IMR-90 (cell line): ENCODE results near the gene ATP5F1D. TPM values are rescaled to one million over a fixed set of nuclear protein-coding genes. Genes with fewer than 3 reads are reported as not detected.

Experiments
- ATAC-seq: fragments of 200-7000 bp; cut with Tn5 transposase; 2 replicates; pipeline ENCODE4 v1.9.1; 2020; ENCODE audit warnings: low read depth, mild to moderate bottlenecking, moderate library complexity
- BruUV-seq: library from RNA; stranded (reverse); fragments of 400-500 nt; replicated peaks from 2 replicates; lab custom pipeline; 2021; lab: Mats Ljungman, UMichigan
- CTCF ChIA-PET: fragments of 300-600 bp; formaldehyde crosslinking; extraction: SDS; loops from one replicate; lab custom pipeline; 2021; ENCODE audit warnings: antibody characterized with exemption; lab: Yijun Ruan, JAX
- POLR2A ChIA-PET: fragments of 300-600 bp; sonication (Branson Sonifier 250); formaldehyde crosslinking; loops from one replicate; lab custom pipeline; 2022; ENCODE audit warnings: antibody characterized with exemption; ENCODE audit not compliant: unreplicated experiment; lab: Charles Lee
- DNase-seq: peaks from one replicate; pipeline ENCODE4 v3.0.0; 2013
- H2AFZ ChIP-seq: replicated peaks from 2 replicates; pipeline ENCODE3; 2013; ENCODE audit warnings: low read length, mild to moderate bottlenecking; ENCODE audit not compliant: poor library complexity
- H2AK5ac ChIP-seq: 2 replicates; pipeline ENCODE4 v1.6.1; 2013; ENCODE audit warnings: low read depth, low read length, inconsistent platforms
- H2AK9ac ChIP-seq: replicated peaks from 2 replicates; pipeline ENCODE3; 2013; ENCODE audit warnings: mild to moderate bottlenecking, low read depth, low read length, moderate library complexity; ENCODE audit not compliant: poor library complexity
- H2BK120ac ChIP-seq: 2 replicates; pipeline ENCODE4 v1.6.1; 2013; ENCODE audit warnings: low read depth, low read length, inconsistent platforms
- H2BK15ac ChIP-seq: 3 replicates; pipeline ENCODE4 v1.6.1; 2013; ENCODE audit warnings: low read depth, low read length, inconsistent platforms
- H2BK20ac ChIP-seq: 2 replicates; pipeline ENCODE4 v1.6.1; 2013; ENCODE audit warnings: low read depth, mild to moderate bottlenecking, inconsistent platforms, low read length, moderate library complexity
- H2BK5ac ChIP-seq: 2 replicates; pipeline ENCODE4 v1.6.1; 2013; ENCODE audit warnings: mild to moderate bottlenecking, low read depth, low read length, inconsistent platforms; ENCODE audit not compliant: poor library complexity, severe bottlenecking
- H3K14ac ChIP-seq: replicated peaks from 2 replicates; pipeline ENCODE4 v1.6.1; 2013; ENCODE audit warnings: low read depth, low read length, inconsistent platforms
- H3K18ac ChIP-seq: 2 replicates; pipeline ENCODE4 v1.6.1; 2013; ENCODE audit warnings: low read depth, low read length, control low read depth
- H3K23ac ChIP-seq: 2 replicates; pipeline ENCODE4 v1.6.1; 2013; ENCODE audit warnings: low read depth, low read length, inconsistent platforms
- H3K27ac ChIP-seq: 2 replicates; pipeline ENCODE4 v1.5.1; 2013; ENCODE audit warnings: mild to moderate bottlenecking, control low read depth, low read length; ENCODE audit not compliant: insufficient read depth
- H3K27me3 ChIP-seq: 2 replicates; pipeline ENCODE4 v1.6.1; 2013; ENCODE audit warnings: low read length; ENCODE audit not compliant: control insufficient read depth, insufficient read depth
- H3K36me3 ChIP-seq: 2 replicates; pipeline ENCODE4 v1.6.1; 2013; ENCODE audit warnings: low read length, mixed read lengths; ENCODE audit not compliant: control insufficient read depth, insufficient read depth
- H3K4ac ChIP-seq: 2 replicates; pipeline ENCODE4 v1.6.1; 2013; ENCODE audit warnings: low read depth, low read length, inconsistent platforms
- H3K4me1 ChIP-seq: 2 replicates; pipeline ENCODE4 v1.6.1; 2013; ENCODE audit warnings: low read length, mixed read lengths; ENCODE audit not compliant: control insufficient read depth, insufficient read depth
- H3K4me2 ChIP-seq: 2 replicates; pipeline ENCODE4 v1.6.1; 2013; ENCODE audit warnings: low read depth, mild to moderate bottlenecking, control low read depth, low read length, moderate library complexity
- H3K4me3 ChIP-seq: 2 replicates; pipeline ENCODE4 v1.5.1; 2013; ENCODE audit warnings: low read depth, mild to moderate bottlenecking, control low read depth, low read length, moderate library complexity; ENCODE audit not compliant: insufficient read depth
- H3K56ac ChIP-seq: 2 replicates; pipeline ENCODE4 v1.6.1; 2013; ENCODE audit warnings: low read length, inconsistent platforms; ENCODE audit not compliant: insufficient read depth; ENCODE audit errors: extremely low read depth
- H3K79me1 ChIP-seq, 2 experiments: 2 replicates each; pipeline ENCODE4 v1.6.1; 2013; ENCODE audit warnings: low read length in 2 of 2, inconsistent platforms in 1 of 2, low read depth in 1 of 2
- H3K9ac ChIP-seq: 2 replicates; pipeline ENCODE4 v1.6.1; 2013; ENCODE audit warnings: low read depth, low read length, control low read depth
- H3K9me1 ChIP-seq: 2 replicates; pipeline ENCODE4 v1.6.1; 2013; ENCODE audit warnings: low read length, inconsistent platforms; ENCODE audit not compliant: insufficient read depth
- H3K9me3 ChIP-seq: 2 replicates; pipeline ENCODE4 v1.6.1; 2013; ENCODE audit warnings: low read length; ENCODE audit not compliant: control insufficient read depth, insufficient read depth
- H4K20me1 ChIP-seq: 2 replicates; pipeline ENCODE4 v1.6.1; 2013; ENCODE audit warnings: low read length, inconsistent platforms; ENCODE audit not compliant: insufficient read depth
- H4K5ac ChIP-seq: 2 replicates; pipeline ENCODE4 v1.6.1; 2013; ENCODE audit warnings: mild to moderate bottlenecking, low read depth, low read length, control low read depth
- H4K8ac ChIP-seq, 2 experiments: 2 replicates each; pipeline ENCODE4 v1.6.1; 2013; ENCODE audit warnings: low read depth in 2 of 2, low read length in 2 of 2, control low read depth in 1 of 2, inconsistent platforms in 1 of 2
- H4K91ac ChIP-seq: 2 replicates; pipeline ENCODE4 v1.6.1; 2013; ENCODE audit warnings: low read depth, low read length, inconsistent platforms; ENCODE audit not compliant: insufficient read depth
- BHLHE40 ChIP-seq: fragments of 150-350 bp; IDR thresholded peaks from 2 replicates; pipeline ENCODE4 v1.6.1; 2016; ENCODE audit warnings: mild to moderate bottlenecking, low read depth, low read length
- CEBPB ChIP-seq: IDR thresholded peaks from 2 replicates; pipeline ENCODE4 v1.6.1; 2012; ENCODE audit warnings: low read depth, low read length, improper control_type of control experiment
- CHD1 ChIP-seq: IDR thresholded peaks from 2 replicates; pipeline ENCODE4 v1.6.1; 2012; ENCODE audit warnings: low read depth, low read length, improper control_type of control experiment
- CTCF ChIP-seq: conservative IDR thresholded peaks from 2 replicates; pipeline ENCODE4 v1.5.1; 2012; ENCODE audit warnings: mild to moderate bottlenecking, low read depth, low read length, improper control_type of control experiment
- ELK1 ChIP-seq: fragments of 150-350 bp; IDR thresholded peaks from 2 replicates; pipeline ENCODE4 v1.6.1; 2016; ENCODE audit warnings: low read depth, mild to moderate bottlenecking, low read length, moderate library complexity, borderline replicate concordance
- FOS ChIP-seq: fragments of 150-350 bp; IDR thresholded peaks from 2 replicates; pipeline ENCODE4 v1.6.1; 2016; ENCODE audit warnings: low read depth, low read length
- MAFK ChIP-seq: IDR thresholded peaks from 2 replicates; pipeline ENCODE4 v1.6.1; 2012; ENCODE audit warnings: low read depth, low read length, improper control_type of control experiment
- MAZ ChIP-seq: IDR thresholded peaks from 2 replicates; pipeline ENCODE4 v1.6.1; 2012; ENCODE audit warnings: low read depth, mild to moderate bottlenecking, low read length, improper control_type of control experiment, moderate library complexity, borderline replicate concordance
- MXI1 ChIP-seq: IDR thresholded peaks from 2 replicates; pipeline ENCODE4 v1.6.1; 2012; ENCODE audit warnings: low read depth, mild to moderate bottlenecking, low read length, moderate library complexity, borderline replicate concordance
- NFE2L2 ChIP-seq: fragments of 150-350 bp; IDR thresholded peaks from 2 replicates; pipeline ENCODE4 v1.6.1; 2016; ENCODE audit warnings: low read depth, mild to moderate bottlenecking, low read length
- POLR2A ChIP-seq: IDR thresholded peaks from 2 replicates; pipeline ENCODE4 v1.6.1; 2012; ENCODE audit warnings: mild to moderate bottlenecking, low read depth, low read length
- RFX5 ChIP-seq: IDR thresholded peaks from 2 replicates; pipeline ENCODE4 v1.8.0; 2012; ENCODE audit warnings: low read depth, mild to moderate bottlenecking, low read length, moderate library complexity
- SMC3 ChIP-seq: fragments of 150-350 bp; IDR thresholded peaks from 2 replicates; pipeline ENCODE4 v1.6.1; 2016; ENCODE audit warnings: low read depth, mild to moderate bottlenecking, antibody characterized with exemption, low read length, moderate library complexity
- USF2 ChIP-seq: fragments of 150-350 bp; IDR thresholded peaks from 2 replicates; pipeline ENCODE4 v1.6.1; 2017; ENCODE audit warnings: mild to moderate bottlenecking, antibody characterized with exemption, low read length, low read depth
- WGBS, 2 experiments: methylation state at CpG; one replicate each; pipeline versions ENCODE4 v1.1.5 to v1.1.7; 2013; ENCODE audit warnings: missing lambda C conversion rate in 2 of 2; ENCODE audit not compliant: insufficient read length in 1 of 2; ENCODE audit errors: extremely low coverage in 2 of 2; 5-methylcytosine and 5-hydroxymethylcytosine counted together
- dilution Hi-C: fragments of 300-500 bp; cut with HindIII; formaldehyde crosslinking; loops from one replicate; pipeline ENCODE4 v1.14.3; 2018; ENCODE audit warnings: low sequenced_read_pairs; ENCODE audit not compliant: unreplicated experiment
- in situ Hi-C: fragments of 300-500 bp; cut with MboI; formaldehyde crosslinking; loops from 3 replicates; pipeline ENCODE4 v1.14.3; 2019; ENCODE audit warnings: low sequenced_read_pairs, inconsistent platforms, mixed read lengths
- intact Hi-C: fragments of 100-400 bp; cut with micrococcal nuclease; formaldehyde crosslinking; loops from 2 replicates; pipeline ENCODE4 v1.10.0; 2022
- polyA plus RNA-seq, 3 experiments: library from polyadenylated mRNA; depleted of rRNA; stranded (reverse); fragments of >200 nt; gene quantifications; 2 replicates each; pipeline ENCODE4 v1.2.3, GENCODE V29; 2012; ENCODE audit warnings: low replicate concordance in 1 of 3
- total RNA-seq: library from RNA; depleted of rRNA; stranded (reverse); fragments of >200 nt; gene quantifications from 2 replicates; pipeline ENCODE4 v1.2.3, GENCODE V29; 2012

The ATP5F1D gene
- total and polyA plus RNA-seq, 2 of the 4 experiments (the other 2 are of a cell fraction), result 7.3 to 140 TPM

- no peak overlapping the region for H4K91ac ChIP-seq
- H3K4ac ChIP-seq, result no peak overlapping the region
- dilution Hi-C loops (no loop called here), in situ Hi-C loops (no loop called here), intact Hi-C loops (no loop called here)
- H3K27me3 ChIP-seq, result peaks cover 39% of the 10 kb centered on the region
- ATAC-seq (no peak), DNase-seq (no peak)
- no peak overlapping the region for H3K4me3 ChIP-seq
- WGBS, 2 experiments, result 60% methylated on average over 15 of the region's 40 CpGs; no CpG with 5 or more reads in 1 of the 2 experiments
- peaks cover 3% of the 10 kb centered on the region; the same call in 1 of the 2 replicates for H3K4me1 ChIP-seq
- no peak overlapping the region for H2BK15ac ChIP-seq
- no peak overlapping the region for H3K4me2 ChIP-seq
- H3K9me3 ChIP-seq, result no peaks in the 10 kb centered on the region
- H4K20me1 ChIP-seq, result no peaks in the 10 kb centered on the region
- ChIA-PET CTCF (no interaction called here), POLR2A (no interaction called here)
- H4K8ac ChIP-seq, result no peak overlapping the region
- H3K36me3 ChIP-seq, result no peaks in the 10 kb centered on the region
- no peak overlapping the region for H3K56ac ChIP-seq
- TF ChIP-seq BHLHE40 (no peak), POLR2A (no peak), CEBPB (no peak), RFX5 (no peak), CHD1 (no peak), SMC3 (no peak), MAZ (no peak), USF2 (no peak), NFE2L2 (no peak), ELK1 (no peak), MXI1 (no peak), CTCF (no peak), MAFK (no peak), FOS (no peak)
- BruUV-seq, result no TSS peak
- H3K23ac ChIP-seq, result no peak overlapping the region
- H3K79me1 ChIP-seq, result no peaks in the 10 kb centered on the region
- H2BK5ac ChIP-seq, result no peak overlapping the region
- no peak overlapping the region for H2AK5ac ChIP-seq
- no peak overlapping the region for H2BK120ac ChIP-seq
- H4K5ac ChIP-seq, result no peak overlapping the region
- H2AK9ac ChIP-seq, result no peak overlapping the region
- no peak overlapping the region for H2AFZ ChIP-seq
- H2BK20ac ChIP-seq, result no peak overlapping the region
- no peak overlapping the region for H3K14ac ChIP-seq
- H3K27ac ChIP-seq, result no peak overlapping the region
- H3K18ac ChIP-seq, result no peak overlapping the region
- H3K9me1 ChIP-seq, result no peaks in the 10 kb centered on the region
- no peak overlapping the region for H3K9ac ChIP-seq
These were observed 49.4 kb downstream of the ATP5F1D start for GRCh38 chr19:1290703-1291651.
